ENCODE results near the gene LRRFIP1.

LRRFIP1 gene

DNA sequence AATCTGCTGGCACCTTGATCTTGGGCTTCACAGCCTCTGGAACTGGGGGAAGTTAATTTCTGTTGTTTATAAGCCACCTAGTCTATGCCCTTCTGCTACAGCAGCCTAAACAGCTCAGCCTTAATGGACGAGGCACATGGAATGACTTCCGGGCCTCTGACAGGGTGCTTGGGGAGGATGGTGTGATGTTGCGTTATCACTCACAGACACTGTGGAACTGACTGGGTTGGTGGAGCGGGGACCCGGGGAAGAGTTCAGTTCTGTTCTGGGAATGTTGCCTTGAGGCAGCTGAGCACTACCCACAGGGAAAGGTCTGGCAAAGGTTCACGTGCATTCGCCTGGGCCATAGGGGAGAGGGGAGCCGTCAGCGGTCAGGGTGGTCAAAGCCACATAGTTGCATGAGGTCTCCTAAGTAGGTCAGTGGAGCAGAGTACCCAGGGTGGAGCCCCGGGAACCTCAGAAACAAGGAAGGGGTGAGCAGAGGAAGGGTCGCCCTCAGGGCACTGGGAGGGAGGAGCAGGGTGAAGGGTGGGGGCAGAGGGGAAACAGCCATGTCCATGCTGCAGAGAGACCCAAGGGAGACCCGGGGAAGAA lies 36.2 kb downstream of the LRRFIP1 start:
- TF ChIP-seq, protein P1, sequence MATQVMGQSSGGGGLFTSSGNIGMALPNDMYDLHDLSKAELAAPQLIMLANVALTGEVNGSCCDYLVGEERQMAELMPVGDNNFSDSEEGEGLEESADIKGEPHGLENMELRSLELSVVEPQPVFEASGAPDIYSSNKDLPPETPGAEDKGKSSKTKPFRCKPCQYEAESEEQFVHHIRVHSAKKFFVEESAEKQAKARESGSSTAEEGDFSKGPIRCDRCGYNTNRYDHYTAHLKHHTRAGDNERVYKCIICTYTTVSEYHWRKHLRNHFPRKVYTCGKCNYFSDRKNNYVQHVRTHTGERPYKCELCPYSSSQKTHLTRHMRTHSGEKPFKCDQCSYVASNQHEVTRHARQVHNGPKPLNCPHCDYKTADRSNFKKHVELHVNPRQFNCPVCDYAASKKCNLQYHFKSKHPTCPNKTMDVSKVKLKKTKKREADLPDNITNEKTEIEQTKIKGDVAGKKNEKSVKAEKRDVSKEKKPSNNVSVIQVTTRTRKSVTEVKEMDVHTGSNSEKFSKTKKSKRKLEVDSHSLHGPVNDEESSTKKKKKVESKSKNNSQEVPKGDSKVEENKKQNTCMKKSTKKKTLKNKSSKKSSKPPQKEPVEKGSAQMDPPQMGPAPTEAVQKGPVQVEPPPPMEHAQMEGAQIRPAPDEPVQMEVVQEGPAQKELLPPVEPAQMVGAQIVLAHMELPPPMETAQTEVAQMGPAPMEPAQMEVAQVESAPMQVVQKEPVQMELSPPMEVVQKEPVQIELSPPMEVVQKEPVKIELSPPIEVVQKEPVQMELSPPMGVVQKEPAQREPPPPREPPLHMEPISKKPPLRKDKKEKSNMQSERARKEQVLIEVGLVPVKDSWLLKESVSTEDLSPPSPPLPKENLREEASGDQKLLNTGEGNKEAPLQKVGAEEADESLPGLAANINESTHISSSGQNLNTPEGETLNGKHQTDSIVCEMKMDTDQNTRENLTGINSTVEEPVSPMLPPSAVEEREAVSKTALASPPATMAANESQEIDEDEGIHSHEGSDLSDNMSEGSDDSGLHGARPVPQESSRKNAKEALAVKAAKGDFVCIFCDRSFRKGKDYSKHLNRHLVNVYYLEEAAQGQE (IDR thresholded peaks at IDR 0.05; ENCODE audit: insufficient read depth in 1 of 2, low read depth in 2 of 2, low read length in 2 of 2) = no peak
- TF ChIP-seq SIN3A (IDR thresholded peaks at IDR 0.05; ENCODE audit: borderline replicate concordance, insufficient read depth, low read length) = no peak
- no peak for TF ChIP-seq POLR2AphosphoS5 (IDR thresholded peaks at IDR 0.05; ENCODE audit: low read depth, low read length)
- no peak for TF ChIP-seq TAF1 (IDR thresholded peaks at IDR 0.05; ENCODE audit: borderline replicate concordance, insufficient read depth, low read length)
- no peak for TF ChIP-seq FOXP2 (optimal IDR thresholded peaks at IDR 0.05; ENCODE audit: borderline replicate concordance, extremely low read depth, extremely low read length, insufficient read depth)

DNA sequence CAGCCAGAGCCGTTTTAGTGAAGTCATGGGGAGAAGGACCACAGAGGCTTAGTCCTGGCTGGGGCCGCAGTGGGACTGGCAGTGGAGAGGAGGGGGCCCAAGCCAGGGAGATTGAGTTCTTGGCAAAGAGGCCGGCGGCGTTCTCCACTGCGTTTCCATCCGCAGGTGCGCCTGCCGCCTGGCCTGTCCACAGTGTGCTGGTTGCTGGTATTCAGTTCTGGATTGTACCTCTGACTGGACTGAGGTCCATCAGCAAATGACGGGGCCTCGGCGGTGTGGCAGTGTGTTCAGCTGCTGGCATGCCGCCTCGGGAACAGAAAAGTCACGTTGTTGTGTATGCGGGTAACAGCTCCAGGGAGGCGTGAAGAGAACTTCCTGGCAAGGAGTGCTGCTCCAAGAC lies 36.8 kb downstream of the LRRFIP1 start:
- no peak for TF ChIP-seq POLR2AphosphoS5 (IDR thresholded peaks at IDR 0.05; ENCODE audit: low read depth, low read length)
- no peak for TF ChIP-seq TAF1 (IDR thresholded peaks at IDR 0.05; ENCODE audit: borderline replicate concordance, insufficient read depth, low read length)
- no peak for TF ChIP-seq SIN3A (IDR thresholded peaks at IDR 0.05; ENCODE audit: borderline replicate concordance, insufficient read depth, low read length)
- TF ChIP-seq, protein P1 (IDR thresholded peaks at IDR 0.05; ENCODE audit: insufficient read depth in 1 of 2, low read depth in 2 of 2, low read length in 2 of 2) = no peak
- no peak for TF ChIP-seq FOXP2 (optimal IDR thresholded peaks at IDR 0.05; ENCODE audit: borderline replicate concordance, extremely low read depth, extremely low read length, insufficient read depth)

DNA sequence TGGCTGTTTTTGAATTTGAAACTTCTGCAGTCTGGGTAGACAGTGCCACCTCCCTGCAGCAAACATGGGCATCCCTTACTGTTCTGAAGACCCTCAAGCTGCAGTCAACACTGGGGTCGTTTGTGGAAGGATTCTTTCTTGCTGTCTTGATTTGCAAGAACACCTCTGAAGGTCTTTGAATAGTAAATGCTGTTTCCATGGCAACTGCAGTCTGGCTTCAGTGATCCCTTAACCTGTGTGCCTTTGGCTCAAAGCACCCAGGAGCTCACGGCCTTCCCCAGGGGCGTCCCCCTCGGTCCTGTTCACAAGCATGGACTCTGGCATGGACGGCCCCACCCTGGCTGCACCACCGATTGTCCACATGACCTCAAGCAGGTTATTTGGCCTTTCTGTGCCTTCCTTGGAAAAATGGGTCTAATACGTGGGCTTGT lies 38.3 kb downstream of the LRRFIP1 start:
- no peak for TF ChIP-seq POLR2AphosphoS5 (IDR thresholded peaks at IDR 0.05; ENCODE audit: low read depth, low read length)

DNA sequence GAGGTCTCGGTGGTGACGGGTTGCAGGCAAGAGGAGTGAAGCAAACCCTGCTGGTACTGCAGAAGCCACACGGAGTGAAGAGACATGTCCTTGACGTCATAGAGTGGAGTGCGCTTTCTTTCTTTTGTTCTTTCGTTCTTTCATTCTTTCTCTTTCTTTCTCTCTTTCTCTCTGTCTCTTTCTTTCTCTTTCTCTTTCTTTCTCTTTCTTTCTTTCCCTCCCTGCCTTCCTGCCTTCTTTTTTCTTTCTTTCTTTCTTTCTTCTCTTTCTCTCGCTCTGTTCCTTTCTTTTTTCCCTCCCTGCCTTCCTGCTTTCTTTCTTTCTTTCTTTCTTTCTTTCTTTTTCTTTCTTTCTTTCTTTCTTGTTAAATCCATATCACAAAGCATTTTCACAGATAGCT lies 39.2 kb downstream of the LRRFIP1 start:
- TF ChIP-seq TAF1 (IDR thresholded peaks at IDR 0.05; ENCODE audit: borderline replicate concordance, insufficient read depth, low read length) (no peak), FOXP2 (optimal IDR thresholded peaks at IDR 0.05; ENCODE audit: borderline replicate concordance, extremely low read depth, extremely low read length, insufficient read depth) (no peak)
- TF ChIP-seq, protein P1 (IDR thresholded peaks at IDR 0.05; ENCODE audit: insufficient read depth in 1 of 2, low read depth in 2 of 2, low read length in 2 of 2) = no peak

DNA sequence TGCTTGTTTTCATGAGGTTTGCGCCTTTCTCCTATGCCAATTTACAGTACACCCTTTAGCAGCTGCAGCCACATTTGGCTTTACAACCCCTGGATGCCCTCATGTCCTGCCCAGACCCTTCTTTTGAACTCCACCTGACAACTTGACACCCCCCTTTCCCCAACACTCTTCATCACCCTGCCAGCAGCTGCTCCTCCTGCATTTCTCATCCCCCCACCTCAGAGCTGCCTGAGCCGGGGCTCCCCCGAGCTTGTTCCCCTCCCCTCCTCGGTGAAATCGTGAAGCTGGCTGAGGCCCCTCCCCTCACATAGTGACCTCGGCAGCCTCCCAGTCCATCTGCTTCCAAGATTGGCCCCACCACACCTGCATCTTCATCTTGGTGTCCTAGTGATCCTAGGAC lies 40.5 kb downstream of the LRRFIP1 start:
- TF ChIP-seq, protein P1 (IDR thresholded peaks at IDR 0.05; ENCODE audit: insufficient read depth in 1 of 2, low read depth in 2 of 2, low read length in 2 of 2) = no peak
- TF ChIP-seq SIN3A (IDR thresholded peaks at IDR 0.05; ENCODE audit: borderline replicate concordance, insufficient read depth, low read length) = no peak
